Lung (tissue), 12 donors: ENCODE measurements around the gene CACNB1. TPM values are rescaled to one million over a fixed set of nuclear protein-coding genes. Genes with fewer than 3 reads are reported as not detected.

Source experiments
- ATAC-seq: fragments of 200-7000 bp; cut with Tn5 transposase; one replicate; pipeline ENCODE4 v1.9.1; 2020; ENCODE audit warnings: moderate number of reproducible peaks; ENCODE audit not compliant: insufficient read depth, low FRiP score
- DNase-seq, 3 donors: peaks; one replicate each; pipeline ENCODE4 v3.0.0-alpha.2; 2013 to 2017
- H3K27ac ChIP-seq, 2 donors: one replicate each; pipeline ENCODE4 v1.5.1; 2013; ENCODE audit warnings: mild to moderate bottlenecking in 2 of 2, moderate library complexity in 2 of 2, control low read depth in 1 of 2, inconsistent platforms in 1 of 2, low read depth in 1 of 2, low read length in 1 of 2
- H3K27me3 ChIP-seq, 3 donors: one replicate each; pipeline ENCODE4 v1.5.1; 2013; ENCODE audit warnings: low read length in 2 of 3; ENCODE audit not compliant: control insufficient read depth in 3 of 3, insufficient read depth in 3 of 3
- H3K36me3 ChIP-seq, 4 donors: one replicate each; pipeline ENCODE4 v1.5.1; 2013; ENCODE audit warnings: low read length in 4 of 4, mild to moderate bottlenecking in 1 of 4, moderate library complexity in 1 of 4; ENCODE audit not compliant: control insufficient read depth in 4 of 4, insufficient read depth in 4 of 4
- H3K4me1 ChIP-seq, 5 donors: one replicate each; pipeline ENCODE4 v1.5.1; 2013; ENCODE audit warnings: low read length in 5 of 5, mild to moderate bottlenecking in 2 of 5, moderate library complexity in 1 of 5; ENCODE audit not compliant: control insufficient read depth in 5 of 5, insufficient read depth in 5 of 5
- H3K4me3 ChIP-seq: one replicate; pipeline ENCODE4 v1.5.1; 2013; ENCODE audit warnings: mild to moderate bottlenecking, control low read depth, moderate library complexity
- H3K9ac ChIP-seq, 2 donors: one replicate each; pipeline ENCODE4 v1.5.1; 2013; ENCODE audit warnings: low read length in 2 of 2, control low read depth in 1 of 2; ENCODE audit not compliant: insufficient read depth in 1 of 2
- H3K9me3 ChIP-seq, 4 donors: one replicate each; pipeline ENCODE4 v1.5.1; 2013; ENCODE audit warnings: low read length in 3 of 4, mild to moderate bottlenecking in 1 of 4, moderate library complexity in 1 of 4; ENCODE audit not compliant: control insufficient read depth in 4 of 4, insufficient read depth in 3 of 4
- CTCF ChIP-seq: IDR thresholded peaks from 2 replicates; pipeline ENCODE4 v1.5.1; 2012; ENCODE audit warnings: mild to moderate bottlenecking; ENCODE audit errors: control extremely low read depth, extremely low read depth
- WGBS, 2 donors: extraction: QIAGEN DNeasy Blood & Tissue Kit; methylation state at CpG; one replicate each; pipeline ENCODE4 v1.1.7; 2013; 5-methylcytosine and 5-hydroxymethylcytosine counted together
- polyA plus RNA-seq, 2 donors: library from polyadenylated mRNA; stranded (reverse); fragments of 200-250 nt; gene quantifications; one replicate each; pipeline ENCODE4 v1.2.1, GENCODE V29; 2013
- total RNA-seq, 2 donors: library from RNA; depleted of rRNA in 1 of 2; stranded (reverse); fragments of >200 nt in 1 of 2; gene quantifications; one replicate each; pipeline ENCODE4 v1.2.1, GENCODE V29; 2014 to 2021
- donor health status: control.
- donor health status: control.
- donor health status: Bipolar disorder and iron deficiency.
- donor health status: healthy.
- donor health status: DM: yes; HTN: yes; CAD: no.

The CACNB1 gene
- total and polyA plus RNA-seq, 4 donors, result 6.8 to 49.6 (median 21.7) TPM

- 87 to 92% methylated on average over 2 of the region's 2 CpGs for WGBS, 2 donors
- no peak for DNase-seq
- H3K36me3 ChIP-seq, result no peaks in the 10 kb centered on the region
- no peaks in the 10 kb centered on the region for H3K27me3 ChIP-seq
- no peak for ATAC-seq
- H3K9me3 ChIP-seq, result no peaks in the 10 kb centered on the region
- H3K9ac ChIP-seq, result no peak overlapping the region
- no peak overlapping the region for H3K27ac ChIP-seq
- no peak overlapping the region for H3K4me3 ChIP-seq
- H3K4me1 ChIP-seq, result peaks cover 0 to 7% (median 0%) of the 10 kb centered on the region in 5 donors
- TF ChIP-seq CTCF, result no peak
Measured at GRCh38 chr17:39125143-39125875, 72.2 kb downstream of the CACNB1 start.

GRCh38 chr17:39123627-39124026 lies 73.8 kb downstream of the CACNB1 start:
- no peak overlapping the region for H3K4me3 ChIP-seq
- no peak overlapping the region for H3K27ac ChIP-seq
- ATAC-seq (no peak), DNase-seq (no peak)
- H3K36me3 ChIP-seq, result no peaks in the 10 kb centered on the region
- no peaks in the 10 kb centered on the region for H3K9me3 ChIP-seq
- H3K27me3 ChIP-seq, result no peaks in the 10 kb centered on the region
- no peak overlapping the region for H3K9ac ChIP-seq
- no peak for TF ChIP-seq CTCF
- peaks cover 0 to 7% (median 0%) of the 10 kb centered on the region in 5 donors for H3K4me1 ChIP-seq
- 78 to 82% methylated on average over 9 of the region's 9 CpGs for WGBS, 2 donors

Other genes with a start within 250 kb of the CACNB1 start
- not detected for gene FBXO47, start 230.3 kb downstream of the CACNB1 start, total RNA-seq
- gene FBXO47, start 230.3 kb downstream of the CACNB1 start, polyA plus RNA-seq, result not detected
- 1 to 10 TPM; 4.9 to 7.3 TPM for gene PLXDC1, start 46.0 kb downstream of the CACNB1 start, total RNA-seq
- gene PLXDC1, start 46.0 kb downstream of the CACNB1 start, polyA plus RNA-seq, result 1 to 10 TPM; 1.7 to 5.9 TPM
- not detected for gene ARL5C, start 31.5 kb downstream of the CACNB1 start, total RNA-seq
- gene ARL5C, start 31.5 kb downstream of the CACNB1 start, polyA plus RNA-seq, result not detected
- 1,000 to 10,000 TPM; 1,387 to 1,536 TPM for gene RPL19, start 2.6 kb upstream of the CACNB1 start, total RNA-seq
- 1,000 to 10,000 TPM; 2,407 to 4,055 TPM for gene RPL19, start 2.6 kb upstream of the CACNB1 start, polyA plus RNA-seq
- gene STAC2, start 28.3 kb upstream of the CACNB1 start, total RNA-seq, result 1 to 10 TPM in 1 of 2 donors, not detected in 1; 1.7 TPM
- under 1 TPM; 0.26 to 0.42 TPM for gene STAC2, start 28.3 kb upstream of the CACNB1 start, polyA plus RNA-seq
- 10 to 100 TPM; 19.0 to 31.7 TPM for gene FBXL20, start 204.0 kb upstream of the CACNB1 start, total RNA-seq
- 1 to 10 TPM; 3.2 to 4.0 TPM for gene FBXL20, start 204.0 kb upstream of the CACNB1 start, polyA plus RNA-seq